ENCODE measurements around the gene CNP.

Gene CNP

DNA sequence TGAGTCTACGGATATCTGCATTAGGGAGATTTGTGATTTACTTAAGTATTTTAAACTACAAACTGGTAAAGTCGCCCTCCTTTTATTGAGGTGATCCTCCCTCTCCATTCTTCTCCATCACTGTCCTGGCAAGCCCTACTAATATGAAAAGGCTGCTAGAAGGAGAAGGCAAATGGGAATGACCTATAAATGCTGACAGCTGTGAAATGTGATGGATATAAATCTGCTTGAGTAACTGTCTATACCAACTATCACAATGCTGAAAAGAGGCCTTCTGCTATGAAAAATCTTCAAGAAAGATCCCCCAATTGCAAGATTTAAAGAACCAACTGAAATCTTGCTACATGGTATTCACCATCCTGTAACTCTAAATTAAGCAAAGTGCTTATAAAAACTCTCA is 35.1 kb downstream of the CNP start:
- TF ChIP-seq NFIC (IDR thresholded peaks at IDR 0.05), result no peak
- TF ChIP-seq ZBTB7A (IDR thresholded peaks at IDR 0.05; ENCODE audit: low read depth), result no peak
- TF ChIP-seq EGR1 (IDR thresholded peaks at IDR 0.05), result no peak
- no peak for TF ChIP-seq CEBPB (IDR thresholded peaks at IDR 0.05)
- no peak for TF ChIP-seq FOXM1 (IDR thresholded peaks at IDR 0.05; ENCODE audit: borderline replicate concordance, low read depth)
- TF ChIP-seq MAX (IDR thresholded peaks at IDR 0.05), result no peak
- TF ChIP-seq, protein P1, sequence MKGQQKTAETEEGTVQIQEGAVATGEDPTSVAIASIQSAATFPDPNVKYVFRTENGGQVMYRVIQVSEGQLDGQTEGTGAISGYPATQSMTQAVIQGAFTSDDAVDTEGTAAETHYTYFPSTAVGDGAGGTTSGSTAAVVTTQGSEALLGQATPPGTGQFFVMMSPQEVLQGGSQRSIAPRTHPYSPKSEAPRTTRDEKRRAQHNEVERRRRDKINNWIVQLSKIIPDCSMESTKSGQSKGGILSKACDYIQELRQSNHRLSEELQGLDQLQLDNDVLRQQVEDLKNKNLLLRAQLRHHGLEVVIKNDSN (IDR thresholded peaks at IDR 0.05), result no peak

DNA sequence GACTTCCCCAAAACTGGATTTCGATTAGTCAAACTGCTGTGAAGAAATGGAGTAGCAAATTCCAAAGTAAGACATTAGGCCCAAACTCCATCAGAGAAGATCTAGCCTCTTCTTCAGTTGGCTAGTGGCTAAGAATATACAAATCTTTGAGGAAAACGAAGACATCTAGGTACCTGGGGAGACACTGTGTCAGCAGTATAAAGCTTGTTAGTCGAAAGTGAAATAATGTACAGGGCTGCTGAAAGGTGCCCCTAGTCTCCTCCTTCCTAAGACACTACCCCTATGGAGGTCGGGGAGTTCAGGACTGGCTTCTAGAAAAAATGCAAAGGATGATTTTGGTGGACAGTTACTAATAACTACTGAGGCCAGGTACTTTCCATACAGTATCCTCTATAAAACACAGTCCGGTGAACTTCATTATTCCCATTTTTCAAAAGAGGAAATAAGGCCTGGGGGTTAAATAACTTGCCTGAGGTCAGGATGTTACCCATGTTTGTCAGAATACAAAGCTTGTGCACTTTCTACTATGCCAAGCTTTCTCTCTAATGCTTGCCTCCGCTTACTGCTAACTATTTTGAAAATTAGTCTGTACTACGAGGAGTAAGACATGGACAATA is 35.7 kb downstream of the CNP start:
- TF ChIP-seq EP300 (IDR thresholded peaks at IDR 0.05; ENCODE audit: borderline replicate concordance) (no peak), TAF1 (IDR thresholded peaks at IDR 0.05; ENCODE audit: low read depth) (no peak), EGR1 (IDR thresholded peaks at IDR 0.05) (no peak)

- TF ChIP-seq, protein P1 (IDR thresholded peaks at IDR 0.05), result no peak
- TF ChIP-seq EP300 (IDR thresholded peaks at IDR 0.05; ENCODE audit: borderline replicate concordance), result no peak
- TF ChIP-seq MAX (IDR thresholded peaks at IDR 0.05), result no peak
- no peak for TF ChIP-seq RAD21 (IDR thresholded peaks at IDR 0.05; ENCODE audit: low read depth)
- TF ChIP-seq CEBPB (IDR thresholded peaks at IDR 0.05), result no peak
- TF ChIP-seq CREB1 (IDR thresholded peaks at IDR 0.05; ENCODE audit: low read depth), result no peak
- TF ChIP-seq ZBTB7A (IDR thresholded peaks at IDR 0.05; ENCODE audit: low read depth), result no peak
- TF ChIP-seq TAF1 (IDR thresholded peaks at IDR 0.05; ENCODE audit: low read depth), result no peak
- no peak for TF ChIP-seq NFIC (IDR thresholded peaks at IDR 0.05)
- no peak for TF ChIP-seq TCF12 (IDR thresholded peaks at IDR 0.05; ENCODE audit: low read depth)
- no peak for TF ChIP-seq FOXM1 (IDR thresholded peaks at IDR 0.05; ENCODE audit: borderline replicate concordance, low read depth)
- no peak for TF ChIP-seq EGR1 (IDR thresholded peaks at IDR 0.05)
Observed at GRCh38 chr17:42002792-42003301, 36.3 kb downstream of the CNP start.

DNA sequence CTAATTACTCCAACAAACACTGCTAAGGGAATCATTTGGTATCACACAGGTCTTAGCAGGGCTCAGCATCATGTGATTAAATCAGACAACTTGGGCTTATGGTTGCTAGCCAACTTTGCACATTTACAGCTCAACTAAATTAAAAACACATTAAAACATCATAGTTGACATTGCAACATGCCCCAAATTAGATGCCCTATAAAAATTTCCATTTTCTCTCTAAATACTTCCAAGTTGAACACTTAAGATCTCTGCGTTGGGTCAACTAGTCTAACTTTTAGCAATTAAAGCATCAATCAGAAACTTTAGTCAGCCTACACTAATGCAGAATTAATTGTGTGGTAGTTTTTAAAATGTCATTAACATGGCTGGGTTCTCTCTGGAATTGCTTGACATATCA is 38.6 kb downstream of the CNP start:
- no peak for TF ChIP-seq TEAD4 (IDR thresholded peaks at IDR 0.05)
- TF ChIP-seq TAF1 (IDR thresholded peaks at IDR 0.05; ENCODE audit: low read depth), result no peak
- TF ChIP-seq, protein P2, sequence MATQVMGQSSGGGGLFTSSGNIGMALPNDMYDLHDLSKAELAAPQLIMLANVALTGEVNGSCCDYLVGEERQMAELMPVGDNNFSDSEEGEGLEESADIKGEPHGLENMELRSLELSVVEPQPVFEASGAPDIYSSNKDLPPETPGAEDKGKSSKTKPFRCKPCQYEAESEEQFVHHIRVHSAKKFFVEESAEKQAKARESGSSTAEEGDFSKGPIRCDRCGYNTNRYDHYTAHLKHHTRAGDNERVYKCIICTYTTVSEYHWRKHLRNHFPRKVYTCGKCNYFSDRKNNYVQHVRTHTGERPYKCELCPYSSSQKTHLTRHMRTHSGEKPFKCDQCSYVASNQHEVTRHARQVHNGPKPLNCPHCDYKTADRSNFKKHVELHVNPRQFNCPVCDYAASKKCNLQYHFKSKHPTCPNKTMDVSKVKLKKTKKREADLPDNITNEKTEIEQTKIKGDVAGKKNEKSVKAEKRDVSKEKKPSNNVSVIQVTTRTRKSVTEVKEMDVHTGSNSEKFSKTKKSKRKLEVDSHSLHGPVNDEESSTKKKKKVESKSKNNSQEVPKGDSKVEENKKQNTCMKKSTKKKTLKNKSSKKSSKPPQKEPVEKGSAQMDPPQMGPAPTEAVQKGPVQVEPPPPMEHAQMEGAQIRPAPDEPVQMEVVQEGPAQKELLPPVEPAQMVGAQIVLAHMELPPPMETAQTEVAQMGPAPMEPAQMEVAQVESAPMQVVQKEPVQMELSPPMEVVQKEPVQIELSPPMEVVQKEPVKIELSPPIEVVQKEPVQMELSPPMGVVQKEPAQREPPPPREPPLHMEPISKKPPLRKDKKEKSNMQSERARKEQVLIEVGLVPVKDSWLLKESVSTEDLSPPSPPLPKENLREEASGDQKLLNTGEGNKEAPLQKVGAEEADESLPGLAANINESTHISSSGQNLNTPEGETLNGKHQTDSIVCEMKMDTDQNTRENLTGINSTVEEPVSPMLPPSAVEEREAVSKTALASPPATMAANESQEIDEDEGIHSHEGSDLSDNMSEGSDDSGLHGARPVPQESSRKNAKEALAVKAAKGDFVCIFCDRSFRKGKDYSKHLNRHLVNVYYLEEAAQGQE (IDR thresholded peaks at IDR 0.05; ENCODE audit: low read depth), result no peak
- no peak for TF ChIP-seq EP300 (IDR thresholded peaks at IDR 0.05; ENCODE audit: borderline replicate concordance)
- TF ChIP-seq YY1 (IDR thresholded peaks at IDR 0.05; ENCODE audit: low read depth), result no peak
- TF ChIP-seq EGR1 (IDR thresholded peaks at IDR 0.05), result no peak
- TF ChIP-seq ZBTB7A (IDR thresholded peaks at IDR 0.05; ENCODE audit: low read depth), result no peak
- TF ChIP-seq, protein P1 (IDR thresholded peaks at IDR 0.05), result no peak
- no peak for TF ChIP-seq RAD21 (IDR thresholded peaks at IDR 0.05; ENCODE audit: low read depth)
- TF ChIP-seq TCF12 (IDR thresholded peaks at IDR 0.05; ENCODE audit: low read depth), result no peak
- no peak for TF ChIP-seq MAX (IDR thresholded peaks at IDR 0.05)
- no peak for TF ChIP-seq FOXM1 (IDR thresholded peaks at IDR 0.05; ENCODE audit: borderline replicate concordance, low read depth)
- no peak for TF ChIP-seq CREB1 (IDR thresholded peaks at IDR 0.05; ENCODE audit: low read depth)
- no peak for TF ChIP-seq CEBPB (IDR thresholded peaks at IDR 0.05)
- TF ChIP-seq NFIC (IDR thresholded peaks at IDR 0.05), result no peak

DNA sequence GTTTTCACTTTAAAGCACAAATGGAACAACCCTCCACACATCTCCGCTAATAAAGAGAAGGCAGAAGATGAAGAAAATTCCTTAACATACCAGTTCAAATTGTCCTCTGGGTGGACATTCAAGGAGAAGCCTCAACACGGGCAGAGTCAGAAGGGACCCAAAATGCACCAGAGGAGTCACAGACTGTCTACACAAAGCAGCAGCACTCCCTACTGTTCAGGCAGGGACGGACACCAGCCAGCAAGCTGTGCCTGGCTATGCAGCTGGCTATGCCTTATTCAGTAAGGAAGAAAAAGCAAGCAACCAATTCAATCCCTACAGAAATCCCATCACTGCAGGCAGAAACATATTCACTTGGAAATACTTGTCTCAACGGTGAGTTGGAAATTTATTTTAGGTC is 42.6 kb downstream of the CNP start:
- peak; percentile 17; the same call in 1 of the 2 replicates for TF ChIP-seq RAD21 (IDR thresholded peaks at IDR 0.05; ENCODE audit: low read depth)
- no peak for TF ChIP-seq CREB1 (IDR thresholded peaks at IDR 0.05; ENCODE audit: low read depth)

DNA sequence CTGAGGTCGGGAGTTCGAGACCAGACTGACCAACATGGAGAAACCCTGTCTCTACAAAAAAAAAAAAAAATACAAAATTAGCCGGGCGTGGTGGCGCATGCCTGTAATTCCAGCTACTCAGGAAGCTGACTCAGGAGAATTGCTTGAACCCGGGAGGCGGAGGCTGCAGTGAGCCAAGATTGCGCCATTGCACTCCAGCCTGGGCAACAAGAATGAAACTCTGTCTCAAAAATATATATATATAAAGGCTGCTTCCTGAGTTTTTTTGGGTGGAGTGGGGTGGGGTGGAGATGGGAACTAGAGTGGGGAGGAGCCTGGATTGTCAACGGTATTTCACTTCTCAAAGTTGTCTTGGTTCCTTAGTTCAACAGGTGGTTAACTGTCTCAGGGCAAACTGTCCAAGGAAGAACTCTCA is 43.7 kb downstream of the CNP start:
- peak; percentile 58 for TF ChIP-seq TEAD4 (IDR thresholded peaks at IDR 0.05)
- TF ChIP-seq CEBPB (IDR thresholded peaks at IDR 0.05), result peak; percentile 65

DNA sequence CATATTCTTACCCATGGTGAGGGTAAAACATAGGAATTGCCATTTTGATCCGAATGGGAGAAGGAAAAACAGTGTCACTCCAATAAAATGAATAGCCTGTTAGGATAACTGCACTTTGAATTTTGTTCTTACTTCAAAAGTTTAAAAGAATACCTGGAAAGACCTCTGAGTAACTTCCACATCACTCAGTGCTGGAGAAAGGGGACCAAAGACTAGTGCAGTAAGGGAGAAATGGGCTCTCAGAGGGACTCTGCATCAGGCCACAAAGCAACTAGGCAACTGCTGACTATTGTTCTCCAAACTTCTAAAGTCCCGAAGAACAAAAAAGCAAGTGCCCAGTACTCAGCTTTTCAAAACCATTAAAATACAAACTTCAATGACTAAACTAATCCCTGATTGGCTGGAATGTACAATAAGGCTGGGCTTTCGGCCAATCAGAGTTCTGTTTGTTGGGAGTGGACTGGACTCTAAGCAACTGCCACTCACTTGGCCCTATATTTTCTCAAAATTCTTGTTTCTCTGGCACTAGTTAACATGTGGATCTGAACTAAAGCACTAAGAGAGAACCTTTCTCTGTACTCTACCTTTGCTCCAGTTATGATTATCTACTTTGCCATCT is 44.4 kb downstream of the CNP start:
- TF ChIP-seq RAD21 (IDR thresholded peaks at IDR 0.05; ENCODE audit: low read depth) (no peak), EGR1 (IDR thresholded peaks at IDR 0.05) (no peak), FOXM1 (IDR thresholded peaks at IDR 0.05; ENCODE audit: borderline replicate concordance, low read depth) (no peak), TCF12 (IDR thresholded peaks at IDR 0.05; ENCODE audit: low read depth) (no peak), TEAD4 (IDR thresholded peaks at IDR 0.05) (no peak)
- TF ChIP-seq, protein P2 (IDR thresholded peaks at IDR 0.05; ENCODE audit: low read depth), result no peak
- TF ChIP-seq, protein P1 (IDR thresholded peaks at IDR 0.05), result no peak
